Articular chondrocyte of knee joint (primary cell): ENCODE results near the gene GPR141. TPM values are rescaled to one million over a fixed set of nuclear protein-coding genes. Genes with fewer than 3 reads are reported as not detected.

Source experiments
- total RNA-seq: library from RNA; depleted of rRNA; stranded (reverse); fragments of >200 nt; gene quantifications from 2 replicates; pipeline ENCODE4 v1.2.3, GENCODE V29; 2012

Gene GPR141
- 0.32 TPM in 1 of 2 replicates, not detected in the other for total RNA-seq

GRCh38 chr7:37683246-37684120, at the start of gene GPR141:
GPR141 (plus strand) TSS chr7:37683766; CDS start chr7:37740394, 56,628 bp downstream.

Other genes with a start within 250 kb of the GPR141 start
- gene ELMO1, start 234.9 kb upstream of the GPR141 start, total RNA-seq = 11.9 and 15.3 TPM in 2 replicates
- gene NME8, start 164.8 kb downstream of the GPR141 start, total RNA-seq = not detected in 2 replicates
- 18.7 and 59.5 TPM in 2 replicates for gene SFRP4, start 233.1 kb downstream of the GPR141 start, total RNA-seq
- gene EPDR1, start 236.9 kb downstream of the GPR141 start, total RNA-seq = 50.4 and 108 TPM in 2 replicates